HepG2 (cell line): ENCODE results near the gene DPM2. TPM values are rescaled to one million over a fixed set of nuclear protein-coding genes. Genes with fewer than 3 reads are reported as not detected.

ENCODE experiments used
- AGO2 ChIP-seq: fragments of 200-400 bp; formaldehyde crosslinking; optimal IDR thresholded peaks from 2 replicates; pipeline ENCODE3; 2017; ENCODE audit warnings: mild to moderate bottlenecking, low read depth, low read length, moderate library complexity
- KDM4B ChIP-seq: sonication (generic); formaldehyde crosslinking; IDR thresholded peaks from 2 replicates; pipeline ENCODE4 v1.4.0; 2020; ENCODE audit warnings: missing genetic modification reagents
- NFE2 ChIP-seq: sonication (generic); formaldehyde crosslinking; IDR thresholded peaks from 2 replicates; pipeline ENCODE4 v1.4.0; 2020; ENCODE audit warnings: missing genetic modification reagents
- NFYB ChIP-seq: sonication (generic); formaldehyde crosslinking; IDR thresholded peaks from 2 replicates; pipeline ENCODE4 v1.4.0; 2020; ENCODE audit warnings: missing genetic modification reagents
- NFYC ChIP-seq: IDR thresholded peaks from 2 replicates; pipeline ENCODE4 v1.6.1; 2016; ENCODE audit warnings: missing genetic modification reagents, missing compliant biosample characterization
- SNAPC2 ChIP-seq: sonication (generic); formaldehyde crosslinking; IDR thresholded peaks from 2 replicates; pipeline ENCODE4 v1.8.1; 2022; ENCODE audit warnings: mild to moderate bottlenecking, missing genetic modification reagents
- ZNF251 ChIP-seq: sonication (generic); formaldehyde crosslinking; IDR thresholded peaks from 2 replicates; pipeline ENCODE4 v1.9.0; 2021; ENCODE audit warnings: mild to moderate bottlenecking, missing genetic modification reagents
- ZNF629 ChIP-seq: sonication (generic); formaldehyde crosslinking; conservative IDR thresholded peaks from 2 replicates; pipeline ENCODE4 v1.5.0; 2020; ENCODE audit warnings: missing genetic modification reagents
- ZNF75D ChIP-seq: sonication (generic); formaldehyde crosslinking; IDR thresholded peaks from 2 replicates; pipeline ENCODE4 v1.8.1; 2023; ENCODE audit warnings: missing genetic modification reagents, mild to moderate bottlenecking, borderline replicate concordance
- ZNF792 ChIP-seq: IDR thresholded peaks from 2 replicates; pipeline ENCODE4 v1.6.1; 2016
- polyA plus RNA-seq, 8 experiments: library from polyadenylated mRNA; depleted of rRNA in 3 of 8; stranded (reverse) in 7 of 8; unstranded in 1 of 8; fragments of >200 nt; fragmentation: Illumina TruSeq in 4 of 8; extraction: Trizol in 4 of 8; gene quantifications; 2 replicates each; pipeline versions ENCODE4 v1.2.1 to v1.2.3, GENCODE V29; 2011 to 2016; ENCODE audit warnings: low read depth in 4 of 8, missing spikeins in 1 of 8, mixed read lengths in 1 of 8; ENCODE audit not compliant: insufficient read depth in 1 of 8
- total RNA-seq, 5 experiments: library from RNA; depleted of rRNA; stranded (reverse); fragments of >200 nt; fragmentation: Illumina TruSeq; extraction: Trizol; gene quantifications; 2 replicates each; pipeline ENCODE4 v1.2.3, GENCODE V29; 2016; ENCODE audit warnings: low read depth in 1 of 5
- TF ChIP-seq, protein P1 (sequence below): sonication (generic); formaldehyde crosslinking; IDR thresholded peaks from 2 replicates; pipeline ENCODE4 v1.8.1; 2023; ENCODE audit warnings: mild to moderate bottlenecking, missing genetic modification reagents
- TF ChIP-seq, protein P2 (sequence below): fragments of 450-650 bp; IDR thresholded peaks from 2 replicates; pipeline ENCODE4 v1.6.1; 2017
- TF ChIP-seq, protein P3 (sequence below): sonication (generic); formaldehyde crosslinking; IDR thresholded peaks from 2 replicates; pipeline ENCODE4 v1.5.1; 2020; ENCODE audit warnings: mild to moderate bottlenecking, missing genetic modification reagents, borderline replicate concordance
- TF ChIP-seq, protein P4 (sequence below): sonication (generic); formaldehyde crosslinking; IDR thresholded peaks from 2 replicates; pipeline ENCODE4 v1.4.0; 2020; ENCODE audit warnings: missing genetic modification reagents
- TF ChIP-seq, protein P5 (sequence below): sonication (generic); formaldehyde crosslinking; IDR thresholded peaks from 2 replicates; pipeline ENCODE4 v1.4.0; 2020; ENCODE audit warnings: missing genetic modification reagents
- TF ChIP-seq, protein P6 (sequence below): IDR thresholded peaks from 2 replicates; pipeline ENCODE4 v1.6.1; 2016; ENCODE audit warnings: mild to moderate bottlenecking

Gene DPM2
- total and polyA plus RNA-seq, 2 of the 13 experiments (the other 11 are each of a cell fraction or from before 2014, with no cell fraction given), result 24.8 to 35.3 TPM

DNA sequence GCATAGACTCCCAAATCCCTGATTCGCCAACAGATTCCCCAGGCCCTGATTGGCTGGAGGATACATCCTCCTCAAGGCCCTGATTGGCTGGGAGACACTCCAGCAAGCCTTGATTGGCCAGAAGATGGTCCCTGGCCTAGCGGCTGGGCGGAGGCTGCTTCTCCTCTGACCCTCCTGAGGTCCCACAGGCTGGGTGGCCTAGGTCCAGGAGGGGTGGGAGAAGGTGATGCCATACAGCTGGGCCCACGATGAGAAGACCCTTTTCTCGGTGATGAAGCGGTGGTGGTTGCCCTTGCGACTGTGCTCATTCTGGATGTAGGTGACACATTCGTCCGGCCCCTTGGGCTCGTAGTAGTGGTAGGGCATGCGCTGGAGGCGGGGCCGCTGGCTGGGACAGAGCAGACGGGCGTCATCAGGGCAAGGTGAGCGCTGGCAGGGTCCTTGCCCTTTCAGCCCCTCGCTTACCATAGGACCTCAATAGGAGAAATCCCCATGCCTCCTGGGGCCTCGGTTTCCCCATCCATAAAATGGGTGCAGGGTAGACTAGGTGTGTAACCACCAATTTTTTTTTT is 51.2 kb downstream of the DPM2 start (continued):
- TF ChIP-seq, protein P1, sequence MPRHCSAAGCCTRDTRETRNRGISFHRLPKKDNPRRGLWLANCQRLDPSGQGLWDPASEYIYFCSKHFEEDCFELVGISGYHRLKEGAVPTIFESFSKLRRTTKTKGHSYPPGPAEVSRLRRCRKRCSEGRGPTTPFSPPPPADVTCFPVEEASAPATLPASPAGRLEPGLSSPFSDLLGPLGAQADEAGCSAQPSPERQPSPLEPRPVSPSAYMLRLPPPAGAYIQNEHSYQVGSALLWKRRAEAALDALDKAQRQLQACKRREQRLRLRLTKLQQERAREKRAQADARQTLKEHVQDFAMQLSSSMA (CRISPR knock-in tag), result no peak
- TF ChIP-seq AGO2 (peak; percentile 67), ZNF629 (peak; percentile 89), ZNF792 (CRISPR knock-in tag) (no peak), SNAPC2 (CRISPR knock-in tag) (no peak), NFE2 (CRISPR knock-in tag) (no peak), NFYB (CRISPR knock-in tag) (peak; percentile 86), ZNF251 (CRISPR knock-in tag) (no peak), KDM4B (CRISPR knock-in tag) (no peak), NFYC (CRISPR knock-in tag) (peak; percentile 83), ZNF75D (CRISPR knock-in tag) (no peak)
- TF ChIP-seq, protein P2, sequence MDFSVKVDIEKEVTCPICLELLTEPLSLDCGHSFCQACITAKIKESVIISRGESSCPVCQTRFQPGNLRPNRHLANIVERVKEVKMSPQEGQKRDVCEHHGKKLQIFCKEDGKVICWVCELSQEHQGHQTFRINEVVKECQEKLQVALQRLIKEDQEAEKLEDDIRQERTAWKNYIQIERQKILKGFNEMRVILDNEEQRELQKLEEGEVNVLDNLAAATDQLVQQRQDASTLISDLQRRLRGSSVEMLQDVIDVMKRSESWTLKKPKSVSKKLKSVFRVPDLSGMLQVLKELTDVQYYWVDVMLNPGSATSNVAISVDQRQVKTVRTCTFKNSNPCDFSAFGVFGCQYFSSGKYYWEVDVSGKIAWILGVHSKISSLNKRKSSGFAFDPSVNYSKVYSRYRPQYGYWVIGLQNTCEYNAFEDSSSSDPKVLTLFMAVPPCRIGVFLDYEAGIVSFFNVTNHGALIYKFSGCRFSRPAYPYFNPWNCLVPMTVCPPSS, result no peak
- TF ChIP-seq, protein P3, sequence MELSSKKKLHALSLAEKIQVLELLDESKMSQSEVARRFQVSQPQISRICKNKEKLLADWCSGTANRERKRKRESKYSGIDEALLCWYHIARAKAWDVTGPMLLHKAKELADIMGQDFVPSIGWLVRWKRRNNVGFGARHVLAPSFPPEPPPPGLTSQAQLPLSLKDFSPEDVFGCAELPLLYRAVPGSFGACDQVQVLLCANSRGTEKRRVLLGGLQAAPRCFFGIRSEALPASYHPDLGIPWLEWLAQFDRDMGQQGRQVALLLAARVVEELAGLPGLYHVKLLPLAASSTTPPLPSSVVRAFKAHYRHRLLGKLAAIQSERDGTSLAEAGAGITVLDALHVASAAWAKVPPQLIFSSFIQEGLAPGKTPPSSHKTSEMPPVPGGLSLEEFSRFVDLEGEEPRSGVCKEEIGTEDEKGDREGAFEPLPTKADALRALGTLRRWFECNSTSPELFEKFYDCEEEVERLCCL (CRISPR knock-in tag), result no peak
- TF ChIP-seq, protein P4, sequence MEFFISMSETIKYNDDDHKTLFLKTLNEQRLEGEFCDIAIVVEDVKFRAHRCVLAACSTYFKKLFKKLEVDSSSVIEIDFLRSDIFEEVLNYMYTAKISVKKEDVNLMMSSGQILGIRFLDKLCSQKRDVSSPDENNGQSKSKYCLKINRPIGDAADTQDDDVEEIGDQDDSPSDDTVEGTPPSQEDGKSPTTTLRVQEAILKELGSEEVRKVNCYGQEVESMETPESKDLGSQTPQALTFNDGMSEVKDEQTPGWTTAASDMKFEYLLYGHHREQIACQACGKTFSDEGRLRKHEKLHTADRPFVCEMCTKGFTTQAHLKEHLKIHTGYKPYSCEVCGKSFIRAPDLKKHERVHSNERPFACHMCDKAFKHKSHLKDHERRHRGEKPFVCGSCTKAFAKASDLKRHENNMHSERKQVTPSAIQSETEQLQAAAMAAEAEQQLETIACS, result no peak
- TF ChIP-seq, protein P5, sequence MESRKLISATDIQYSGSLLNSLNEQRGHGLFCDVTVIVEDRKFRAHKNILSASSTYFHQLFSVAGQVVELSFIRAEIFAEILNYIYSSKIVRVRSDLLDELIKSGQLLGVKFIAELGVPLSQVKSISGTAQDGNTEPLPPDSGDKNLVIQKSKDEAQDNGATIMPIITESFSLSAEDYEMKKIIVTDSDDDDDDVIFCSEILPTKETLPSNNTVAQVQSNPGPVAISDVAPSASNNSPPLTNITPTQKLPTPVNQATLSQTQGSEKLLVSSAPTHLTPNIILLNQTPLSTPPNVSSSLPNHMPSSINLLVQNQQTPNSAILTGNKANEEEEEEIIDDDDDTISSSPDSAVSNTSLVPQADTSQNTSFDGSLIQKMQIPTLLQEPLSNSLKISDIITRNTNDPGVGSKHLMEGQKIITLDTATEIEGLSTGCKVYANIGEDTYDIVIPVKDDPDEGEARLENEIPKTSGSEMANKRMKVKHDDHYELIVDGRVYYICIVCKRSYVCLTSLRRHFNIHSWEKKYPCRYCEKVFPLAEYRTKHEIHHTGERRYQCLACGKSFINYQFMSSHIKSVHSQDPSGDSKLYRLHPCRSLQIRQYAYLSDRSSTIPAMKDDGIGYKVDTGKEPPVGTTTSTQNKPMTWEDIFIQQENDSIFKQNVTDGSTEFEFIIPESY (CRISPR knock-in tag), result peak; percentile 53; the same call in 1 of the 2 replicates
- TF ChIP-seq, protein P6, sequence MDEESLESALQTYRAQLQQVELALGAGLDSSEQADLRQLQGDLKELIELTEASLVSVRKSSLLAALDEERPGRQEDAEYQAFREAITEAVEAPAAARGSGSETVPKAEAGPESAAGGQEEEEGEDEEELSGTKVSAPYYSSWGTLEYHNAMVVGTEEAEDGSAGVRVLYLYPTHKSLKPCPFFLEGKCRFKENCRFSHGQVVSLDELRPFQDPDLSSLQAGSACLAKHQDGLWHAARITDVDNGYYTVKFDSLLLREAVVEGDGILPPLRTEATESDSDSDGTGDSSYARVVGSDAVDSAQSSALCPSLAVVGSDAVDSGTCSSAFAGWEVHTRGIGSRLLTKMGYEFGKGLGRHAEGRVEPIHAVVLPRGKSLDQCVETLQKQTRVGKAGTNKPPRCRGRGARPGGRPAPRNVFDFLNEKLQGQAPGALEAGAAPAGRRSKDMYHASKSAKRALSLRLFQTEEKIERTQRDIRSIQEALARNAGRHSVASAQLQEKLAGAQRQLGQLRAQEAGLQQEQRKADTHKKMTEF (CRISPR knock-in tag), result no peak
